OCI-LY3 (cell line): ENCODE measurements around the gene PSMA1.

Experiments used
- H2AFZ ChIP-seq: fragments of 200-600, 300-600 bp; shearing (Covaris generic); 2 replicates; pipeline ENCODE4 v1.6.0; 2014; ENCODE audit warnings: antibody characterized with exemption, low read depth, low read length
- H3K27ac ChIP-seq: fragments of 200-600, 300-600 bp; sonication (generic); 2 replicates; pipeline ENCODE4 v1.5.1; 2014; ENCODE audit warnings: mild to moderate bottlenecking, low read length, moderate library complexity, mixed read lengths
- H3K27me3 ChIP-seq: fragments of 200-600, 300-600 bp; sonication (generic); 2 replicates; pipeline ENCODE4 v1.6.1; 2014; ENCODE audit warnings: low read depth, low read length, mixed read lengths
- H3K36me3 ChIP-seq: fragments of 200-600, 300-600 bp; sonication (generic); replicated peaks from 2 replicates; pipeline ENCODE3; 2014; ENCODE audit warnings: low read depth, low read length, mixed read lengths
- H3K4me1 ChIP-seq: fragments of 300-600, 200-600 bp; sonication (generic); 2 replicates; pipeline ENCODE4 v1.6.1; 2014; ENCODE audit warnings: low read length, mixed read lengths
- H3K4me2 ChIP-seq: fragments of 200-600, 300-600 bp; sonication (generic); 2 replicates; pipeline ENCODE4 v1.6.1; 2014; ENCODE audit warnings: low read length, mixed read lengths
- H3K4me3 ChIP-seq: fragments of 300-600, 200-600 bp; sonication (generic); 2 replicates; pipeline ENCODE4 v1.5.1; 2014; ENCODE audit warnings: antibody characterized with exemption, mild to moderate bottlenecking, low read length, moderate library complexity
- H3K79me2 ChIP-seq: fragments of 300-600, 200-600 bp; shearing (Covaris generic); 2 replicates; pipeline ENCODE4 v1.6.1; 2014; ENCODE audit warnings: mild to moderate bottlenecking, low read length, mixed read lengths
- H3K9ac ChIP-seq: fragments of 300-600, 200-600 bp; shearing (Covaris generic); 2 replicates; pipeline ENCODE4 v1.6.0; 2014; ENCODE audit warnings: mild to moderate bottlenecking, low read length, moderate library complexity
- H3K9me3 ChIP-seq: fragments of 200-600, 300-600 bp; shearing (Covaris generic); 2 replicates; pipeline ENCODE4 v1.6.1; 2014; ENCODE audit warnings: low read length, mixed read lengths; ENCODE audit not compliant: insufficient read depth
- H4K20me1 ChIP-seq: fragments of 200-600, 300-600 bp; sonication (generic); 2 replicates; pipeline ENCODE4 v1.6.1; 2016; ENCODE audit warnings: low read length, mixed read lengths; ENCODE audit not compliant: insufficient read depth
- EZH2phosphoT487 ChIP-seq: fragments of 200-600 bp; shearing (Covaris generic); IDR thresholded peaks from 2 replicates; pipeline ENCODE4 v1.6.1; 2018; ENCODE audit warnings: antibody characterized with exemption, mixed run types, low read depth
- TF ChIP-seq, protein P1 (sequence below): fragments of 200-600, 300-600 bp; sonication (generic); IDR thresholded peaks from 2 replicates; pipeline ENCODE4 v1.5.1; 2014; ENCODE audit warnings: antibody characterized with exemption, low read length, low read depth

Gene PSMA1

DNA sequence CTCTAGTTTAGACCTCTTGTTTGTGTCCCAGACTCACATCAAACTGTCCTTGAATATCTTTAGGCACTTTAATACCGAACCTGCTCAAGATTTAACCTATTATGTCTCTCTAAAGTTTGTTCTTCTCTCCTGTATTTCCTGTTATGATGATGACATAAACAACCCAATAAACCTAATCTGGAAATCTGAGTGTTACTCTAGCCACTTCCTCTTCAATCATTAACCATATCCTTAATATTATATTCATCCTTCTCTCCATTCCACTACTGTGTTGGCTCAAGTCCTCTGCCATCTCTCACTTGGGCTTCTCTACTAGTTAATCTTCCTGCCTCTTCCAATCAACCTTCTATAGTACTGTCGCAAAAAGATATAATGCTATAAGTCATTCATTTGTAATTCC lies 56.6 kb downstream of the PSMA1 start:
- H4K20me1 ChIP-seq = peaks cover 4% of the 10 kb centered on the region; the same call in 1 of the 2 replicates
- H3K27me3 ChIP-seq = no peaks in the 10 kb centered on the region

DNA sequence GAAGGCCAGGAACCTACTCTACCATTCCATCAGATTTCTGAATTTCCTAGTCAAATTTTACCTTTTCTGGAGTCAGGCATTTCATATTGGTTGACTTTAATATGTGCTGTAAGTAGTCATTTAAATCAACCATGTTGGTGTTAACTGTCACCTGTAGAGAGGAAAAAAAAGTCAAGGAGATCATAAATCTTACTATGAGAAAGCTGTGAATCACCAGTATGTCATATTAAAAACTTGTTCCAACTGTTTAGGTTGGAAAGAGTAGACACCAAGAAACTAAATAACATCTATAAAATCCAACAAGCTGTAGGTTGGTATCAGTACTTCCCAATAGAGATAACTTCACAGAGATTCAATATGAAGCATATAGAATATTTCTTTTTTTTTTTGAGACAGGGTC lies 60.0 kb downstream of the PSMA1 start:
- H4K20me1 ChIP-seq = 0 out of 2 replicates have a peak, but pooled peaks cover 4% of the 10 kb centered on the region
- H3K36me3 ChIP-seq = peaks cover 58% of the 10 kb centered on the region

More for the DNA sequence above, 56.6 kb downstream of the PSMA1 start:
- Histone ChIP-seq H2AFZ (no peak overlapping the region), H3K27ac (no peak overlapping the region), H3K4me2 (no peak overlapping the region), H3K9ac (no peak overlapping the region), H3K79me2 (no peaks in the 10 kb centered on the region), H3K9me3 (no peaks in the 10 kb centered on the region), H3K4me3 (no peak overlapping the region), H3K36me3 (peaks cover 76% of the 10 kb centered on the region), H3K4me1 (no peaks in the 10 kb centered on the region)
- no peak for TF ChIP-seq EZH2phosphoT487
- TF ChIP-seq, protein P1, sequence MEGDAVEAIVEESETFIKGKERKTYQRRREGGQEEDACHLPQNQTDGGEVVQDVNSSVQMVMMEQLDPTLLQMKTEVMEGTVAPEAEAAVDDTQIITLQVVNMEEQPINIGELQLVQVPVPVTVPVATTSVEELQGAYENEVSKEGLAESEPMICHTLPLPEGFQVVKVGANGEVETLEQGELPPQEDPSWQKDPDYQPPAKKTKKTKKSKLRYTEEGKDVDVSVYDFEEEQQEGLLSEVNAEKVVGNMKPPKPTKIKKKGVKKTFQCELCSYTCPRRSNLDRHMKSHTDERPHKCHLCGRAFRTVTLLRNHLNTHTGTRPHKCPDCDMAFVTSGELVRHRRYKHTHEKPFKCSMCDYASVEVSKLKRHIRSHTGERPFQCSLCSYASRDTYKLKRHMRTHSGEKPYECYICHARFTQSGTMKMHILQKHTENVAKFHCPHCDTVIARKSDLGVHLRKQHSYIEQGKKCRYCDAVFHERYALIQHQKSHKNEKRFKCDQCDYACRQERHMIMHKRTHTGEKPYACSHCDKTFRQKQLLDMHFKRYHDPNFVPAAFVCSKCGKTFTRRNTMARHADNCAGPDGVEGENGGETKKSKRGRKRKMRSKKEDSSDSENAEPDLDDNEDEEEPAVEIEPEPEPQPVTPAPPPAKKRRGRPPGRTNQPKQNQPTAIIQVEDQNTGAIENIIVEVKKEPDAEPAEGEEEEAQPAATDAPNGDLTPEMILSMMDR = no peak

DNA sequence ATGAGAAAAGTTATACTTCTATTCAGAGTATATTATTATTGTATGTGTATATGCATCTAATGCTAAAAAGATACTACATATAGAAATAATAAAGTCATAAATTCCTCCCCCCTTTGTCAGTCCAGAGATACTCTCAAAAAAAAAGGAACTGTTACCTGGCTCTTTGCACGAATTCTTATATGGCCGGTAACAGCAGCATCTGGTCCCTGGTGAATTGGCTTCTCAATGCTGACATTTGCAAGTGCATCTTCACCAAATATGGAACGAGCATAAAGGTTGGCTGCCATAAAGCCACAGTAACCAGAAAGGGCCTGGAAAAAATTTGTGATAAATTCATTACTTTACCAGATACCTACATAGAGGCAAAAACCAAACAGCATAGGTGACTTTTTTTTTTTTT lies 61.8 kb downstream of the PSMA1 start:
- Histone ChIP-seq H3K4me1 (no peaks in the 10 kb centered on the region), H3K27me3 (no peaks in the 10 kb centered on the region), H3K9me3 (no peaks in the 10 kb centered on the region), H3K36me3 (peaks cover 41% of the 10 kb centered on the region), H3K4me2 (no peak overlapping the region), H2AFZ (no peak overlapping the region), H3K79me2 (no peaks in the 10 kb centered on the region), H4K20me1 (0 out of 2 replicates have a peak, but pooled peaks cover 4% of the 10 kb centered on the region), H3K27ac (no peak overlapping the region), H3K4me3 (no peak overlapping the region), H3K9ac (no peak overlapping the region)
- TF ChIP-seq, protein P1 = no peak
- TF ChIP-seq EZH2phosphoT487 = no peak

More for the DNA sequence above, 60.0 kb downstream of the PSMA1 start:
- TF ChIP-seq, protein P1 = no peak
- no peak for TF ChIP-seq EZH2phosphoT487
- no peak overlapping the region for H2AFZ ChIP-seq
- H3K4me2 ChIP-seq = no peak overlapping the region
- no peaks in the 10 kb centered on the region for H3K27me3 ChIP-seq
- H3K79me2 ChIP-seq = no peaks in the 10 kb centered on the region
- H3K4me1 ChIP-seq = no peaks in the 10 kb centered on the region
- no peaks in the 10 kb centered on the region for H3K9me3 ChIP-seq
- H3K27ac ChIP-seq = no peak overlapping the region
- no peak overlapping the region for H3K4me3 ChIP-seq
- no peak overlapping the region for H3K9ac ChIP-seq

DNA sequence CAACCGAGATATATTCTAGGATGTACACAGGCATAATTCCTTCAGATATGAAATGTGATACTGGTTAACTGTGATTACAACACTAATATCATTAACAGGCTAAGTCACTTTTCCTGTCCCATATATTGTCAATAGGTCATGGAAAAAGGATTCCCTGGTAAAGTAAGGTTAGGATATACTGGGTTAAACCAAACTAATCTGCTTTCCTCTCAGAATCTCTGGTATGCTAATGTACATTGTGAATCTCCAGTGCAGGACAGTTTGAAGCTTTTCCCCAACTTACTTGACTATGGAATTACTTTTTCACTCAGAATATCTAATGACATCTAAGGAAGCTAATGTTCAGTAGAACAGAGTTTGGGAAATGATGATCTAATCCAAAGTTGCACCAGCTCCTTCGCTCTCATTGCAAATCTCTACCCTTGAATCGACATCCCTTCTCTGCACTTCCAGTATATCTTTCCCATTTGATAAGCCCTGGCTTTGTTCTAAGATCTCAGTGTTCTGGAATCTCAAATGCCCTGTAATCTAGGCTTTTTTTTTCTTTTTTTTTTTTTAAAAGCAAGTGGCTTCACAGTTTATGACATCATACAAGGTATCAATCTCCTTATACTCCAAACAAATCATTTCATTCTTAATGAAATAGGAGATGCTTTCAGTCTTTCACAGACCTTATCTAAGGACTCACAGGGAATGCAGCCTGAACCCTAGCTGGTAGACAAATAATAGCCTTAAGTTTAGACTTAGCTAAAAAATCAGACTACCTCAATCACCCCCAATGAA lies 64.3 kb downstream of the PSMA1 start:
- Histone ChIP-seq H3K27ac (no peak overlapping the region), H3K4me3 (no peak overlapping the region), H3K4me2 (no peak overlapping the region), H3K9ac (no peak overlapping the region), H3K36me3 (peaks cover 44% of the 10 kb centered on the region), H3K79me2 (no peaks in the 10 kb centered on the region), H3K27me3 (no peaks in the 10 kb centered on the region), H3K4me1 (peaks cover 7% of the 10 kb centered on the region), H2AFZ (no peak overlapping the region), H4K20me1 (0 out of 2 replicates have a peak, but pooled peaks cover 4% of the 10 kb centered on the region), H3K9me3 (no peaks in the 10 kb centered on the region)
- TF ChIP-seq, protein P1 = no peak
- no peak for TF ChIP-seq EZH2phosphoT487
